ENCODE measurements around the gene MYO5A. TPM values are rescaled to one million over a fixed set of nuclear protein-coding genes. Genes with fewer than 3 reads are reported as not detected.
"Not testable (repeated sequence)": the region's sequence is repeated elsewhere in the genome, so short reads cannot be mapped to it uniquely, and the experiment has no call there.

Gene MYO5A
- total and polyA plus RNA-seq, 10 of the 15 experiments (the other 5 are each of a cell fraction or from before 2014, with no cell fraction given): 4.2 to 42.9 (median 31.1) TPM

GRCh38 chr15:52512869-52513268, 15.8 kb downstream of the MYO5A start:
- RAD21 ChIA-PET (ENCODE audit: unreplicated experiment); H3K27ac ChIP-seq (ENCODE audit: control insufficient read depth, insufficient read depth); H3K9ac ChIP-seq (ENCODE audit: control insufficient read depth, insufficient read depth, low read length); H4K20me1 ChIP-seq (ENCODE audit: control insufficient read depth, insufficient read depth); H2AFZ ChIP-seq (ENCODE audit: control insufficient read depth, low read depth, low read length); H3K4me2 ChIP-seq (ENCODE audit: control insufficient read depth, insufficient read depth); BruUV-seq (replicated peaks); H3K4me3 ChIP-seq; H3K79me2 ChIP-seq (ENCODE audit: control insufficient read depth, insufficient read depth, low read length); H3K4me1 ChIP-seq (ENCODE audit: control insufficient read depth, insufficient read depth, low read length); intact Hi-C loops (cut with micrococcal nuclease; ENCODE audit: unreplicated experiment); DNase-seq (ENCODE audit: low read depth, low spot score); FAIRE-seq; H3K27me3 ChIP-seq (replicated peaks in 1 of 2; ENCODE audit: control insufficient read depth in 2 of 2, insufficient read depth in 2 of 2, low read length in 1 of 2); POLR2A ChIA-PET; in situ Hi-C loops (cut with MboI); H3K9me3 ChIP-seq (replicated peaks; ENCODE audit: control insufficient read depth, insufficient read depth, low read length); H3K36me3 ChIP-seq (ENCODE audit: control insufficient read depth in 2 of 2, insufficient read depth in 2 of 2, low read length in 1 of 2); ATAC-seq: not testable (repeated sequence)
- WGBS (ENCODE audit: insufficient coverage, insufficient replicate concordance, low lambda C conversion rate, missing lambda C conversion rate): 90% methylated on average over 8 of the region's 8 CpGs
- CTCF ChIA-PET: interaction anchor here (0.7 kb wide), 1 partner anchor 13 kb away, joined by 3 read pairs; no protein-coding TSS in a partner anchor
- SMC1A ChIA-PET (ENCODE audit: uncharacterized antibody, unreplicated experiment): interaction anchor here (0.6 to 0.7 kb wide), 2 partner anchors 16 to 29 kb away, joined by 3 read pairs; no protein-coding TSS in a partner anchor

DNA sequence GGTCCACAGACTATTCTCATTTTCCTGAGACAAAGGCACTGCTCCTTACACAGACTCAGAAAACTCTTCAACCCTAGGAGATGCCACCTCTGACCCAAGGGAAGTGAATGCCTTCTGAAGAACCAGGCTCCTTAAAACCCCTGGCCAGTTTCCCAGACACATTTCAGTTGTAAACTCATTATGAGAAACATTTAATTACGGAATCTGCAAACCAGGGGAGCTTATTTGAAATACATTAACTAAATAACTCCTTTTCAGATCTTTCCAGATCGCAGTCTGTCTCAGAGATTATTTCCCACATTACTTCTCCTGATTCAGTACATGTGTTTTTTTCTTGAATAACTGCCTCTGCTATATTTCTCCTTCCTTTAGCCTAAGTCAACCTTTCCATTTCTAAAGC, 17.6 kb downstream of the MYO5A start:
- Histone ChIP-seq H3K27me3 (replicated peaks in 1 of 2; ENCODE audit: control insufficient read depth in 2 of 2, insufficient read depth in 2 of 2, low read length in 1 of 2) (no peaks in the 10 kb centered on the region), H3K36me3 (ENCODE audit: control insufficient read depth in 2 of 2, insufficient read depth in 2 of 2, low read length in 1 of 2) (no peaks in the 10 kb centered on the region), H3K4me3 (no peak overlapping the region), H3K79me2 (ENCODE audit: control insufficient read depth, insufficient read depth, low read length) (peaks cover 9% of the 10 kb centered on the region), H3K4me2 (ENCODE audit: control insufficient read depth, insufficient read depth) (no peak overlapping the region), H3K9me3 (replicated peaks; ENCODE audit: control insufficient read depth, insufficient read depth, low read length) (no peaks in the 10 kb centered on the region), H3K27ac (ENCODE audit: control insufficient read depth, insufficient read depth) (no peak overlapping the region), H4K20me1 (ENCODE audit: control insufficient read depth, insufficient read depth) (no peaks in the 10 kb centered on the region), H2AFZ (ENCODE audit: control insufficient read depth, low read depth, low read length) (no peak overlapping the region), H3K4me1 (ENCODE audit: control insufficient read depth, insufficient read depth, low read length) (no peaks in the 10 kb centered on the region), H3K9ac (ENCODE audit: control insufficient read depth, insufficient read depth, low read length) (no peak overlapping the region)
- DNase-seq (ENCODE audit: low read depth, low spot score): no peak
- intact Hi-C loops (cut with micrococcal nuclease; ENCODE audit: unreplicated experiment) (no loop called here), in situ Hi-C loops (cut with MboI) (no loop called here)
- BruUV-seq (replicated peaks): no TSS peak
- POLR2A ChIA-PET: no interaction called here
- no peak for ATAC-seq
- RAD21 ChIA-PET (ENCODE audit: unreplicated experiment): interaction anchor here (1.2 kb wide), 1 partner anchor 12 kb away, joined by 5 read pairs; no protein-coding TSS in a partner anchor
- CTCF ChIA-PET: no interaction called here
- WGBS (ENCODE audit: insufficient coverage, insufficient replicate concordance, low lambda C conversion rate, missing lambda C conversion rate): 98% methylated on average over 2 of the region's 2 CpGs
- no peak for FAIRE-seq
- SMC1A ChIA-PET (ENCODE audit: uncharacterized antibody, unreplicated experiment): interaction anchor here (1.0 to 1.6 kb wide), 3 partner anchors 16 to 48 kb away, joined by 3 to 4 read pairs (median 4); no protein-coding TSS in a partner anchor
- TF ChIP-seq MTA3 (IDR thresholded peaks at IDR 0.05; ENCODE audit: borderline replicate concordance, low read length) (no peak), TCF7 (IDR thresholded peaks at IDR 0.05; ENCODE audit: borderline replicate concordance) (no peak), MYB (IDR thresholded peaks at IDR 0.05; ENCODE audit: borderline replicate concordance, low read depth, low read length) (no peak), RB1 (IDR thresholded peaks at IDR 0.05; ENCODE audit: borderline replicate concordance) (no peak), RELA (IDR thresholded peaks at IDR 0.05; ENCODE audit: borderline replicate concordance, partially characterized antibody) (no peak), ATF7 (IDR thresholded peaks at IDR 0.05; ENCODE audit: low read depth) (no peak), NFYB (IDR thresholded peaks at IDR 0.05; ENCODE audit: insufficient read depth, low read depth, low read length) (no peak), SREBF2 (IDR thresholded peaks at IDR 0.05; ENCODE audit: low read length) (no peak), ESRRA (IDR thresholded peaks at IDR 0.05; ENCODE audit: low read length) (no peak), SUZ12 (IDR thresholded peaks at IDR 0.05; ENCODE audit: unreplicated experiment) (no peak), SREBF1 (IDR thresholded peaks at IDR 0.05; ENCODE audit: low read length) (no peak)
- TF ChIP-seq, protein P1, sequence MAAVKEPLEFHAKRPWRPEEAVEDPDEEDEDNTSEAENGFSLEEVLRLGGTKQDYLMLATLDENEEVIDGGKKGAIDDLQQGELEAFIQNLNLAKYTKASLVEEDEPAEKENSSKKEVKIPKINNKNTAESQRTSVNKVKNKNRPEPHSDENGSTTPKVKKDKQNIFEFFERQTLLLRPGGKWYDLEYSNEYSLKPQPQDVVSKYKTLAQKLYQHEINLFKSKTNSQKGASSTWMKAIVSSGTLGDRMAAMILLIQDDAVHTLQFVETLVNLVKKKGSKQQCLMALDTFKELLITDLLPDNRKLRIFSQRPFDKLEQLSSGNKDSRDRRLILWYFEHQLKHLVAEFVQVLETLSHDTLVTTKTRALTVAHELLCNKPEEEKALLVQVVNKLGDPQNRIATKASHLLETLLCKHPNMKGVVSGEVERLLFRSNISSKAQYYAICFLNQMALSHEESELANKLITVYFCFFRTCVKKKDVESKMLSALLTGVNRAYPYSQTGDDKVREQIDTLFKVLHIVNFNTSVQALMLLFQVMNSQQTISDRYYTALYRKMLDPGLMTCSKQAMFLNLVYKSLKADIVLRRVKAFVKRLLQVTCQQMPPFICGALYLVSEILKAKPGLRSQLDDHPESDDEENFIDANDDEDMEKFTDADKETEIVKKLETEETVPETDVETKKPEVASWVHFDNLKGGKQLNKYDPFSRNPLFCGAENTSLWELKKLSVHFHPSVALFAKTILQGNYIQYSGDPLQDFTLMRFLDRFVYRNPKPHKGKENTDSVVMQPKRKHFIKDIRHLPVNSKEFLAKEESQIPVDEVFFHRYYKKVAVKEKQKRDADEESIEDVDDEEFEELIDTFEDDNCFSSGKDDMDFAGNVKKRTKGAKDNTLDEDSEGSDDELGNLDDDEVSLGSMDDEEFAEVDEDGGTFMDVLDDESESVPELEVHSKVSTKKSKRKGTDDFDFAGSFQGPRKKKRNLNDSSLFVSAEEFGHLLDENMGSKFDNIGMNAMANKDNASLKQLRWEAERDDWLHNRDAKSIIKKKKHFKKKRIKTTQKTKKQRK (IDR thresholded peaks at IDR 0.05; ENCODE audit: low read depth, low read length): no peak
- TF ChIP-seq, protein P2, sequence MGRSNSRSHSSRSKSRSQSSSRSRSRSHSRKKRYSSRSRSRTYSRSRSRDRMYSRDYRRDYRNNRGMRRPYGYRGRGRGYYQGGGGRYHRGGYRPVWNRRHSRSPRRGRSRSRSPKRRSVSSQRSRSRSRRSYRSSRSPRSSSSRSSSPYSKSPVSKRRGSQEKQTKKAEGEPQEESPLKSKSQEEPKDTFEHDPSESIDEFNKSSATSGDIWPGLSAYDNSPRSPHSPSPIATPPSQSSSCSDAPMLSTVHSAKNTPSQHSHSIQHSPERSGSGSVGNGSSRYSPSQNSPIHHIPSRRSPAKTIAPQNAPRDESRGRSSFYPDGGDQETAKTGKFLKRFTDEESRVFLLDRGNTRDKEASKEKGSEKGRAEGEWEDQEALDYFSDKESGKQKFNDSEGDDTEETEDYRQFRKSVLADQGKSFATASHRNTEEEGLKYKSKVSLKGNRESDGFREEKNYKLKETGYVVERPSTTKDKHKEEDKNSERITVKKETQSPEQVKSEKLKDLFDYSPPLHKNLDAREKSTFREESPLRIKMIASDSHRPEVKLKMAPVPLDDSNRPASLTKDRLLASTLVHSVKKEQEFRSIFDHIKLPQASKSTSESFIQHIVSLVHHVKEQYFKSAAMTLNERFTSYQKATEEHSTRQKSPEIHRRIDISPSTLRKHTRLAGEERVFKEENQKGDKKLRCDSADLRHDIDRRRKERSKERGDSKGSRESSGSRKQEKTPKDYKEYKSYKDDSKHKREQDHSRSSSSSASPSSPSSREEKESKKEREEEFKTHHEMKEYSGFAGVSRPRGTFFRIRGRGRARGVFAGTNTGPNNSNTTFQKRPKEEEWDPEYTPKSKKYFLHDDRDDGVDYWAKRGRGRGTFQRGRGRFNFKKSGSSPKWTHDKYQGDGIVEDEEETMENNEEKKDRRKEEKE (IDR thresholded peaks at IDR 0.05): no peak
